Spleen (tissue), 7 donors: ENCODE data around the gene SSTR4.

ENCODE experiments used
- CTCF ChIP-seq, 11 experiments: fragments of 200-600 bp in 7 of 11; fragments of 450-650 bp in 4 of 11; sonication (generic) in 4 of 11; IDR thresholded peaks in 8 of 11; conservative IDR thresholded peaks in 3 of 11; 1 replicate in 7 of 11; 2 replicates in 4 of 11; pipeline versions ENCODE4 v1.4.0 to v1.8.0; 2016 to 2021; ENCODE audit warnings: antibody characterized with exemption in 11 of 11, inconsistent platforms in 4 of 11, mild to moderate bottlenecking in 1 of 11
- POLR2A ChIP-seq, 3 donors: fragments of 450-650 bp; IDR thresholded peaks; one replicate each; pipeline ENCODE4 v1.5.1; 2017; ENCODE audit warnings: antibody characterized with exemption in 3 of 3, mild to moderate bottlenecking in 1 of 3
- POLR2AphosphoS5 ChIP-seq, 3 donors: sonication (generic); formaldehyde crosslinking; IDR thresholded peaks; one replicate each; pipeline ENCODE4 v1.5.1; 2017; ENCODE audit warnings: antibody characterized with exemption in 3 of 3
- donor health status: DM: no; HTN: no; CAD: no; lungs with moderate emphysema.
- donor health status: DM: no; HTN: no; CAD: no.
- donor health status: DM: no; HTN: no; CAD: no.

GRCh38 chr20:23009636-23010035, 25.5 kb upstream of the SSTR4 start:
- TF ChIP-seq POLR2A (IDR thresholded peaks at IDR 0.05) (no peak), CTCF (IDR thresholded peaks at IDR 0.05 in 8 of 11, conservative IDR thresholded peaks at IDR 0.05 in 3 of 11) (no peak), POLR2AphosphoS5 (IDR thresholded peaks at IDR 0.05) (no peak)
